ENCODE measurements around the gene MFNG. TPM values are rescaled to one million over a fixed set of nuclear protein-coding genes. Genes with fewer than 3 reads are reported as not detected.

Gene MFNG
- 0.09 and 0.14 TPM in 2 replicates for total RNA-seq

GRCh38 chr22:37486224-37486845 is at the start of gene MFNG:
MFNG (minus strand) TSS chr22:37486384; CDS start chr22:37486177, 207 bp downstream.

DNA sequence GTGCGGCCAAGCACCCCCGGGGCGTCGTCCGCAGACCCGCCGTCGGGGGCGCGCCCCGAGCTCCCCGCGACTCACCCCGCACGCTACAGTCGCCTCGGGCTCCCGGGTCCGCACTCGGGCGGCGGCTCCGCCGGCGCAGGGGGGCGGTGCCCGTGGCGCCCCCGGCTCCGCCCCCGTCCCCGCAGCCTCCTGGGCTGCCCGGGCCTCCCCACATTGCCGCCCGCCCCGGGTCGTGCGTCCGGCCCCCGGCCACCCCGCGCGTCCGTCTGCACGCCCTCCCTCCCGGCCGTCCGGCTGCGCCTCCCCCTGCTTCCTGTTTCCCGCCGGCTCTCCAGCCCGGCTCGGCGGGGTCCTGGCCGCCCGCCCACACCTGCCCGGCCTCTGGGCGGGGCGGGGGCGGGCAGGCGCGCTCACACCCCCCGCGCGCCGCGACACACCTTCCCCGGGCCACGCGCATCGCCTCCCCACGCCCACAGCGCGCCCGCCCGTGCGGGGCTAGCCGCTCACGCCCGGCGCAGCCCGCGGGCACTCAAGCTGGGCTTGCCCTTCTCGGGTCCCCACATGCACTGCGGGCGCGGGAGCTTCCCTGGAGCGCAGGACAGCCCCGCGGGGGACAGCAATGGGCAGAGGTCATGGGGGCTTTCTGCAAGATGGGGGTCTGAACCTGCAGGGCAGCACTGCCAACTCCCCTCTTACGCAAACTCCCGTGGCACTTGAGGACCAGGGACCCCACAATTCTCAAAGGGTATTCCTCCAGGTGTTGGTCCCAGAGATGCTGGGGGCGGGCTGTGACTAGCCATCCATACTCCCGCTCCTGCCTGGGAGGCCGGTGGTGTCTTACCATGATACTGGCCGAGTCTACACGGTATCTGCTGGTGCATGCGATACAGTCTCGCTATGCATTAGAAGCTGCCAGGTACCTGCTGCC is 33.3 kb upstream of the MFNG start, which contains the start of gene CARD10:
Gene CARD10, minus strand, starts transcription at position 148 of the 928 bp plus-strand sequence. CDS start 215 bp downstream, outside the sequence.

DNA sequence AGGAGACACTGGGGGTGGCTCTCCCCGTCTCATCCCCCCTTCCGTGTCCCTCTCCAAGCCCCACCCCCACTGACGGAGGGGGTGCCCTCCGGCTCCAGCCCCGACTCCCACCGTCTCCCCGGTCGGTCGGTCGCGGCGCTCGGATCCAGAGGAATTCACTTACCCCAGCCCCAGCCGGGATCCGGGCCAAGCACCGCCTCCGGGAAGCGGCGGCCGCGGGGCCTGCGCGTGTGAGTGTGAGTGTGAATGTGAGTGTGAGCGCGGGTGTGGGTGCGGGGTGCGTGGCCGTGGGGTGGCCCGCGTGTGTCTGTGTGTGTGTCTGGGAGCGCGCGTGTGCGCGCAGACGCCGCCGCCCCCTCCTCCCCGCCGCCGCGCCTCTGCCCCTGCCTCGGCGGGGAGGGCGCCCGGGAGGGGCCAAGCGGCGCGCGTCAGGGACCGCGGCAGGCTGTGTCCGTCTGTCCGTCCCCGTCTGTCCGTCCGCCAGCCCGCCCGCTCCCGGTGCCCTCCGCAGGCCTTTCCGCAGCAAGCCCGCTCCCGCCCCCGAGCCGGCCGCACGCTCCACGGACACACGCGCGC is 59.0 kb downstream of the MFNG start, which contains the start of gene ELFN2:
Gene ELFN2, minus strand, starts transcription at position 345 of the 576 bp plus-strand sequence. CDS start 51,945 bp downstream, outside the sequence.

Other genes with a start within 250 kb of the MFNG start
- gene RAC2, start 242.1 kb downstream of the MFNG start, total RNA-seq = 2.4 and 2.8 TPM in 2 replicates
- gene CYTH4, start 203.9 kb downstream of the MFNG start, total RNA-seq = 0.09 and 0.43 TPM in 2 replicates
- gene ELFN2, start 58.9 kb downstream of the MFNG start, total RNA-seq = 0.28 and 0.37 TPM in 2 replicates
- 1.1 and 1.5 TPM in 2 replicates for gene CARD10, start 33.0 kb upstream of the MFNG start, total RNA-seq
- gene CDC42EP1, start 74.1 kb upstream of the MFNG start, total RNA-seq = 7.0 and 10.5 TPM in 2 replicates
- gene LGALS2, start 93.7 kb upstream of the MFNG start, total RNA-seq = not detected in 2 replicates
- 28.2 and 30.1 TPM in 2 replicates for gene GGA1, start 122.5 kb upstream of the MFNG start, total RNA-seq
- gene SH3BP1, start 153.3 kb upstream of the MFNG start, total RNA-seq = 4.7 and 5.7 TPM in 2 replicates
- 3.6 and 6.7 TPM in 2 replicates for gene PDXP, start 172.3 kb upstream of the MFNG start, total RNA-seq
- gene LGALS1, start 189.3 kb upstream of the MFNG start, total RNA-seq = 9,331 and 14,244 TPM in 2 replicates
- gene NOL12, start 200.0 kb upstream of the MFNG start, total RNA-seq = 16.8 and 19.4 TPM in 2 replicates
- 118 and 127 TPM in 2 replicates for gene TRIOBP, start 210.7 kb upstream of the MFNG start, total RNA-seq

All from smooth muscle cell of bladder (primary cell).